HEK293T (cell line): ENCODE measurements around the gene MFSD2B.

ENCODE experiments used
- BHLHE40 ChIP-seq: fragments of 450-650 bp; IDR thresholded peaks from 2 replicates; pipeline ENCODE4 v1.6.1; 2016; ENCODE audit warnings: mild to moderate bottlenecking, moderate library complexity, borderline replicate concordance
- CTBP1 ChIP-seq: fragments of 450-650 bp; IDR thresholded peaks from 2 replicates; pipeline ENCODE4 v1.6.1; 2016; ENCODE audit warnings: borderline replicate concordance
- ELF4 ChIP-seq: fragments of 450-650 bp; IDR thresholded peaks from 2 replicates; pipeline ENCODE4 v1.6.1; 2017; ENCODE audit warnings: antibody characterized with exemption
- FOXA1 ChIP-seq: fragments of 450-650 bp; IDR thresholded peaks from 2 replicates; pipeline ENCODE4 v1.6.1; 2016; ENCODE audit warnings: mild to moderate bottlenecking
- FOXM1 ChIP-seq: fragments of 450-650 bp; IDR thresholded peaks from 2 replicates; pipeline ENCODE4 v1.6.1; 2017; ENCODE audit warnings: mild to moderate bottlenecking, borderline replicate concordance
- HDGF ChIP-seq: fragments of 450-650 bp; IDR thresholded peaks from 2 replicates; pipeline ENCODE4 v1.6.1; 2017; ENCODE audit warnings: antibody characterized with exemption, borderline replicate concordance
- L3MBTL2 ChIP-seq: fragments of 450-650 bp; conservative IDR thresholded peaks from 2 replicates; pipeline ENCODE4 v1.6.1; 2016; ENCODE audit warnings: mild to moderate bottlenecking
- LEF1 ChIP-seq: fragments of 450-650 bp; IDR thresholded peaks from 2 replicates; pipeline ENCODE4 v1.6.1; 2017; ENCODE audit warnings: mild to moderate bottlenecking, borderline replicate concordance
- NFRKB ChIP-seq: fragments of 450-650 bp; IDR thresholded peaks from 2 replicates; pipeline ENCODE4 v1.6.1; 2016; ENCODE audit warnings: mild to moderate bottlenecking, moderate library complexity
- PKNOX1 ChIP-seq: fragments of 450-650 bp; IDR thresholded peaks from 2 replicates; pipeline ENCODE4 v1.6.1; 2016
- SP1 ChIP-seq: fragments of 450-650 bp; IDR thresholded peaks from 2 replicates; pipeline ENCODE4 v1.6.1; 2017
- ZNF384 ChIP-seq: fragments of 450-650 bp; IDR thresholded peaks from 2 replicates; pipeline ENCODE4 v1.6.1; 2016

DNA sequence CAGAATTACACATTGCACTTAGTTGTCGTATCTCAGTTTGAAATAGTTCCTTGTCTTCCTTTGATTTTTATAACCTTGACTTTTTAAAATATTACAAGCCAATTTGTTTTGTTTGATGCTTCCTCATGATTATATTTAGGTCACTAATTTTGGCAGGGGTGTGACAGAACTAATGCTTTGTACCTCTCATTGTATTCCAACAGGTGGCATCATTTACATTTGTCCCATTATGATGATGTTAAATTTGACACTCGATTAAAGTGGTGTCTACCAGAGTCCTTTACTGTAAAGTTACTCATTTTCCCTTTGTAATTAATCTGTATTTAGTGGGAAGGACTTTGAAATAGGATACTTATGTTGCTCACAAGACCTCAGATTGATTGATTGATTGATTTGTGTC, 21.5 kb upstream of the MFSD2B start:
- TF ChIP-seq LEF1, result no peak
- no peak for TF ChIP-seq ZNF384
- no peak for TF ChIP-seq NFRKB
- TF ChIP-seq BHLHE40, result no peak
- no peak for TF ChIP-seq FOXA1
- no peak for TF ChIP-seq SP1
- TF ChIP-seq CTBP1, result no peak
- no peak for TF ChIP-seq L3MBTL2
- TF ChIP-seq FOXM1, result no peak
- TF ChIP-seq HDGF, result no peak
- no peak for TF ChIP-seq PKNOX1
- no peak for TF ChIP-seq ELF4
